GM12878 (cell line): ENCODE measurements around the gene SLC2A9.

Experiments
- CHD2 ChIP-seq: IDR thresholded peaks from 2 replicates; pipeline ENCODE4 v1.6.1; 2011; ENCODE audit warnings: low read depth, low read length, improper control_type of control experiment, borderline replicate concordance
- EP300 ChIP-seq, 2 experiments: fragments of 150-350 bp in 1 of 2; IDR thresholded peaks; 2 replicates each; pipeline ENCODE4 v1.6.1; 2011 to 2012; ENCODE audit warnings: low read depth in 2 of 2, low read length in 2 of 2, borderline replicate concordance in 1 of 2, improper control_type of control experiment in 1 of 2, inconsistent platforms in 1 of 2; ENCODE audit not compliant: control insufficient read depth in 1 of 2
- EZH2 ChIP-seq: IDR thresholded peaks from 2 replicates; pipeline ENCODE4 v1.6.1; 2012; ENCODE audit warnings: low read depth, mild to moderate bottlenecking, control low read depth, inconsistent platforms, low read length, borderline replicate concordance; ENCODE audit not compliant: control insufficient read depth
- HDAC2 ChIP-seq: fragments of 200-600 bp; sonication (generic); IDR thresholded peaks from 2 replicates; pipeline ENCODE4 v1.6.1; 2017
- JUNB ChIP-seq: IDR thresholded peaks from 2 replicates; pipeline ENCODE4 v1.6.1; 2016; ENCODE audit warnings: antibody characterized with exemption, mild to moderate bottlenecking
- NR2C2 ChIP-seq: IDR thresholded peaks from 2 replicates; pipeline ENCODE4 v1.6.1; 2011; ENCODE audit warnings: borderline replicate concordance, low read depth; ENCODE audit not compliant: control insufficient read depth, insufficient read length
- PAX5 ChIP-seq: IDR thresholded peaks from 2 replicates; pipeline ENCODE4 v1.6.1; 2011; ENCODE audit warnings: low read depth, low read length, borderline replicate concordance
- PRDM15 ChIP-seq: fragments of 450-650 bp; formaldehyde crosslinking; IDR thresholded peaks from 2 replicates; pipeline ENCODE4 v1.4.0; 2020; ENCODE audit warnings: mild to moderate bottlenecking, moderate library complexity
- RBBP5 ChIP-seq: fragments of 200-600 bp; sonication (generic); conservative IDR thresholded peaks from 2 replicates; pipeline ENCODE4 v1.6.1; 2016
- ZBTB11 ChIP-seq: fragments of 450-650 bp; formaldehyde crosslinking; IDR thresholded peaks from 2 replicates; pipeline ENCODE4 v1.5.0; 2022; ENCODE audit warnings: mild to moderate bottlenecking, missing genetic modification characterization
- ZNF274 ChIP-seq: IDR thresholded peaks from one replicate; pipeline ENCODE4 v1.8.0; 2011; ENCODE audit not compliant: insufficient read length, insufficient read depth
- ZNF687 ChIP-seq: fragments of 450-650 bp; IDR thresholded peaks from 2 replicates; pipeline ENCODE4 v1.6.1; 2017; ENCODE audit warnings: mild to moderate bottlenecking, moderate library complexity

- no peak for TF ChIP-seq HDAC2
- no peak for TF ChIP-seq ZNF687
- TF ChIP-seq EP300 (IDR thresholded peaks at IDR 0.05; ENCODE audit: borderline replicate concordance in 1 of 2, control insufficient read depth in 1 of 2, low read depth in 2 of 2, low read length in 2 of 2) = no peak
- no peak for TF ChIP-seq PRDM15 (CRISPR knock-in tag)
- TF ChIP-seq EZH2 = no peak
- no peak for TF ChIP-seq RBBP5
- TF ChIP-seq ZBTB11 (CRISPR knock-in tag) = no peak
- no peak for TF ChIP-seq NR2C2
- TF ChIP-seq PAX5 = no peak
- no peak for TF ChIP-seq CHD2
- no peak for TF ChIP-seq ZNF274
- TF ChIP-seq JUNB = no peak
Observed at GRCh38 chr4:10048941-10049697, 27.8 kb upstream of the SLC2A9 start.
